Left lung (tissue), 10 donors: ENCODE measurements around the gene ROBO1. TPM values are rescaled to one million over a fixed set of nuclear protein-coding genes. Genes with fewer than 3 reads are reported as not detected.

ENCODE experiments used
- ATAC-seq: fragments of 200-7000 bp; cut with Tn5 transposase; one replicate; pipeline ENCODE4 v1.9.1; 2020; ENCODE audit warnings: moderate library complexity
- DNase-seq, 4 donors: peaks; one replicate each; pipeline ENCODE4 v3.0.0-alpha.2; 2013 to 2020
- H3K27ac ChIP-seq, 2 donors: fragments of 200-600 bp; sonication (generic) in 1 of 2; one replicate each; pipeline versions ENCODE4 v1.5.0 to v1.8.0; 2020 to 2021
- H3K27me3 ChIP-seq, 2 donors: fragments of 200-600 bp; sonication (generic) in 1 of 2; one replicate each; pipeline versions ENCODE4 v1.5.0 to v1.8.0; 2020 to 2021
- H3K36me3 ChIP-seq, 2 donors: fragments of 200-600 bp; sonication (generic) in 1 of 2; one replicate each; pipeline versions ENCODE4 v1.5.0 to v1.8.0; 2020 to 2021
- H3K4me1 ChIP-seq, 2 donors: fragments of 200-600 bp; one replicate each; pipeline ENCODE4 v1.8.0; 2021
- H3K4me3 ChIP-seq, 2 donors: fragments of 200-600 bp; sonication (generic) in 1 of 2; one replicate each; pipeline versions ENCODE4 v1.5.0 to v1.8.0; 2020 to 2021; ENCODE audit warnings: mild to moderate bottlenecking in 1 of 2
- H3K9me3 ChIP-seq, 2 donors: fragments of 200-600 bp; sonication (generic) in 1 of 2; one replicate each; pipeline versions ENCODE4 v1.5.0 to v1.8.0; 2020 to 2021
- CTCF ChIP-seq, 2 donors: fragments of 200-600 bp; sonication (generic) in 1 of 2; IDR thresholded peaks; one replicate each; pipeline versions ENCODE4 v1.5.0 to v1.8.0; 2021; ENCODE audit warnings: antibody characterized with exemption in 2 of 2
- intact Hi-C, 2 donors: fragments of 100-400 bp; cut with DNase I; formaldehyde crosslinking; loops; one replicate each; pipeline versions ENCODE4 v1.11.2 to v1.14.2; 2022
- polyA plus RNA-seq, 6 donors: library from polyadenylated mRNA; unstranded; fragments of 120-200 nt; gene quantifications; one replicate each; pipeline ENCODE4 v1.2.1, GENCODE V29; 2013; ENCODE audit not compliant: insufficient read length in 6 of 6
- total RNA-seq, 2 donors: library from RNA; stranded (reverse); fragmentation: NEBNext Ultra II Directional; extraction: Animal tissue kit (Norgen Biotek cat#: 25700); gene quantifications; one replicate each; pipeline ENCODE4 v1.2.1, GENCODE V29; 2021
- donor health status: DM: no; HTN: yes; CAD: no.
- donor health status: DM: no; HTN: no; CAD: no.

Gene ROBO1
- total and polyA plus RNA-seq, 8 donors = 20.3 to 134 (median 102) TPM

GRCh38 chr3:78927759-78928158 lies 840.0 kb downstream of the ROBO1 start:
- no peak for TF ChIP-seq CTCF (IDR thresholded peaks at IDR 0.05)
- DNase-seq (no peak), ATAC-seq (no peak)
- H3K27ac ChIP-seq = no peak overlapping the region
- H3K9me3 ChIP-seq = no peaks in the 10 kb centered on the region
- no peak overlapping the region for H3K4me3 ChIP-seq
- no peaks in the 10 kb centered on the region for H3K4me1 ChIP-seq
- H3K27me3 ChIP-seq = no peaks in the 10 kb centered on the region
- no peaks in the 10 kb centered on the region for H3K36me3 ChIP-seq
- intact Hi-C loops = no loop called here

GRCh38 chr3:78926523-78926922 lies 841.3 kb downstream of the ROBO1 start:
- H3K27ac ChIP-seq = no peak overlapping the region
- no peaks in the 10 kb centered on the region for H3K36me3 ChIP-seq
- no peaks in the 10 kb centered on the region for H3K27me3 ChIP-seq
- no peak for DNase-seq
- TF ChIP-seq CTCF (IDR thresholded peaks at IDR 0.05) = no peak
- H3K4me3 ChIP-seq = no peak overlapping the region
- intact Hi-C loops = no loop called here
- no peaks in the 10 kb centered on the region for H3K4me1 ChIP-seq
- H3K9me3 ChIP-seq = no peaks in the 10 kb centered on the region
- no peak for ATAC-seq

GRCh38 chr3:78924711-78925110 lies 843.1 kb downstream of the ROBO1 start:
- ATAC-seq (no peak), DNase-seq (no peak)
- Histone ChIP-seq H3K27me3 (no peaks in the 10 kb centered on the region), H3K36me3 (no peaks in the 10 kb centered on the region), H3K4me3 (no peak overlapping the region), H3K27ac (no peak overlapping the region), H3K9me3 (no peaks in the 10 kb centered on the region), H3K4me1 (no peaks in the 10 kb centered on the region)
- intact Hi-C loops = no loop called here
- TF ChIP-seq CTCF (IDR thresholded peaks at IDR 0.05) = no peak

GRCh38 chr3:78919021-78919755 lies 848.6 kb downstream of the ROBO1 start:
- intact Hi-C loops = no loop called here
- Histone ChIP-seq H3K27me3 (no peaks in the 10 kb centered on the region), H3K27ac (no peak overlapping the region), H3K4me3 (no peak overlapping the region), H3K36me3 (no peaks in the 10 kb centered on the region), H3K4me1 (no peaks in the 10 kb centered on the region), H3K9me3 (no peaks in the 10 kb centered on the region)
- no peak for TF ChIP-seq CTCF (IDR thresholded peaks at IDR 0.05)
- peak; percentile 50 for ATAC-seq
- DNase-seq = no peak

- Histone ChIP-seq H3K4me3 (no peak overlapping the region), H3K27me3 (no peaks in the 10 kb centered on the region), H3K27ac (no peak overlapping the region), H3K36me3 (no peaks in the 10 kb centered on the region), H3K9me3 (no peaks in the 10 kb centered on the region), H3K4me1 (no peaks in the 10 kb centered on the region)
- ATAC-seq = no peak
- intact Hi-C loops = no loop called here
- no peak for TF ChIP-seq CTCF (IDR thresholded peaks at IDR 0.05)
- no peak for DNase-seq
Observed at GRCh38 chr3:78918361-78919020, 849.3 kb downstream of the ROBO1 start.
